22Rv1 (cell line): ENCODE results near the gene KRTAP4-9.
"Not testable (repeated sequence)": the region's sequence is repeated elsewhere in the genome, so short reads cannot be mapped to it uniquely, and the experiment has no call there.

Experiments used
- H3K27ac ChIP-seq: fragments of 450-650 bp; 2 replicates; pipeline ENCODE4 v1.5.1; 2017
- ZFX ChIP-seq: fragments of 450-650 bp; IDR thresholded peaks from 2 replicates; pipeline ENCODE4 v1.6.1; 2017; ENCODE audit warnings: antibody characterized with exemption, borderline replicate concordance
- TF ChIP-seq, protein P1 (sequence below): fragments of 450-650 bp; IDR thresholded peaks from 2 replicates; pipeline ENCODE4 v1.5.1; 2017; ENCODE audit warnings: mild to moderate bottlenecking

Gene KRTAP4-9

DNA sequence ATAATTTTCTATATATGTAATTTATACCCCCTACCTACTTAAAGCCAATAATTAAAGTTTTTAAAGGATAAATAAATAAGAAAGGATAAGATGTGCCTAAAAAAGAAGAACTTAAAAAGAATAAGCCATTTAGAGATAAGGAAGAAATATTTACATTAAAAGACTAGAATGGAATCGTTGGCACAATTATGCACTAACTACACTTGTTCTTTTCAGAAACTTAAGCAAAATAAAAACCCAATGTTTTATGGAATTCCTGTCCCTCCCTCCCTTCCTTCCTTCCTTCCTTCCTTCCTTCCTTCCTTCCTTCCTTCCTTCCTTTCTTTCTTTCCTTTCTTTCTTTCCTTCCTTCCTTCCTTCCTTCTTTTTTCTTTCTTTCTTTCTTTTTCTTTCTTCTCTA, 39.7 kb downstream of the KRTAP4-9 start:
- TF ChIP-seq, protein P1, sequence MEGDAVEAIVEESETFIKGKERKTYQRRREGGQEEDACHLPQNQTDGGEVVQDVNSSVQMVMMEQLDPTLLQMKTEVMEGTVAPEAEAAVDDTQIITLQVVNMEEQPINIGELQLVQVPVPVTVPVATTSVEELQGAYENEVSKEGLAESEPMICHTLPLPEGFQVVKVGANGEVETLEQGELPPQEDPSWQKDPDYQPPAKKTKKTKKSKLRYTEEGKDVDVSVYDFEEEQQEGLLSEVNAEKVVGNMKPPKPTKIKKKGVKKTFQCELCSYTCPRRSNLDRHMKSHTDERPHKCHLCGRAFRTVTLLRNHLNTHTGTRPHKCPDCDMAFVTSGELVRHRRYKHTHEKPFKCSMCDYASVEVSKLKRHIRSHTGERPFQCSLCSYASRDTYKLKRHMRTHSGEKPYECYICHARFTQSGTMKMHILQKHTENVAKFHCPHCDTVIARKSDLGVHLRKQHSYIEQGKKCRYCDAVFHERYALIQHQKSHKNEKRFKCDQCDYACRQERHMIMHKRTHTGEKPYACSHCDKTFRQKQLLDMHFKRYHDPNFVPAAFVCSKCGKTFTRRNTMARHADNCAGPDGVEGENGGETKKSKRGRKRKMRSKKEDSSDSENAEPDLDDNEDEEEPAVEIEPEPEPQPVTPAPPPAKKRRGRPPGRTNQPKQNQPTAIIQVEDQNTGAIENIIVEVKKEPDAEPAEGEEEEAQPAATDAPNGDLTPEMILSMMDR: no peak
- no peak for TF ChIP-seq ZFX
- H3K27ac ChIP-seq: no peak overlapping the region

DNA sequence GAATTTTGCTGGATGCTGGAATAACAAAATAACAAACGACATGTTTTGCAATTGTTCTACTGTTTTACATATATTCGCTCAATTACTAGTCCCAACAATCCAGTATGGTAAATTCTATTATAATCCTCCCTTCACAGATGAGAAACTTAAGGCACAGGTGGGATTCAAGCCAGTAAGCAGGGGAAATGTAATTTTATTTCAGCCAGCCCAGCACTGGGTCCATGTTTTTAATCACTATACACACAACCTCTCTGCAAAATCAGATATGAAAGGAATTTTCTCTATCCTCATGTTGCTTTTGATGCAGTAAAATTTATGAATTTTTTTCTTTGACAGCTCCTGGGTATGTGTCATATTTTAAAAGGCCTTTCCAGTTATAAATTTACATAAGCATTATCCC, 40.1 kb downstream of the KRTAP4-9 start:
- no peak for TF ChIP-seq ZFX
- TF ChIP-seq, protein P1: no peak
- H3K27ac ChIP-seq: no peak overlapping the region

DNA sequence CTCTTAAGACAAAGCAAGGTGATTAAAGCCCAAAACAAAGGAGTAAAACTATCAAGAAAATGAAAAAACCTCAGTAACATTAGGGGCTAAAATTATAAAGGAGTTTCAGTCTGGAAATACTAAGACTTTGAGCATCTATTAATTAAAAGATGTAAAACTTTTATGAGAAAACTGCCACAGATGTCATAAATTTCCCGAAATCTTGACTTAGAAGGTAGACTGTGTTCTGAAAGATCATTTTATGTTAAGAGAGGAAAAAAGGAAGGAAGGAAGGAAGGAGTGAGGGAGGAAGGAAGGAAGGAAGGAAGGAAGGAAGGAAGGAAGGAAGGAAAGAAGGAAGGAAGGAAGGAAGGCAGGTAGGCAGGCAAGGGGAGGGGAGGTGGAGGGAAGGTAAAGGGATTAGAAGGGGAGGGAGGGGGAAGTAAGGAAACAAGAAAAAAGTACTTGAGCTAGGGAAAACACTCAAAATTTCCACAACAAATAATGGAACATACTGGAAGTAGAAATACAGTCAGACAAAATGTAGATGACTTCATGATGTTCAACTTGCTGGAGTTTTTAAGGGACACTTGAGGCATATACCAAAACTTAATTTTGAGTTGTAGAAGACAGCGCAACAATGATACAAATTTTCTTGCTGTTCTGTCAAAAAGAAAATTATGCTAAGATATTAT, 42.5 kb downstream of the KRTAP4-9 start:
- TF ChIP-seq, protein P1: no peak
- TF ChIP-seq ZFX: no peak
- no peak overlapping the region for H3K27ac ChIP-seq

GRCh38 chr17:41148971-41149651, 43.9 kb downstream of the KRTAP4-9 start:
- H3K27ac ChIP-seq: not testable (repeated sequence)

DNA sequence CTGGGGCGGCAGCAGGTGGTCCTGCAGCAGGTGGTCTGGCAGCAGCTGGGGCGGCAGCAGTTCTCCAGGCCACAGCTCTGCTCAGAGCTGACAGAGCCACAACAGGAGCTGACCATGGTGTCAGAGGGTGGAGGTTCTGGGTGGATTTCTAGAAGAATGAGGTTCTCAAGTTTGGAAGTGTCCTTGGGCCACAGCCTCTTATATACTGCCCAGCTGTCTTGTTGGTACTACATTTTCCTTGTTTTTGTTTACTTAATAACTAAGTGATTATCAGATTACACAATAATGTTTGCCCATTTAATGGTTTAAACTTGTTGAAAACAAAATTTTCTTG, 44.4 kb downstream of the KRTAP4-9 start, which contains the start of gene KRTAP4-5:
KRTAP4-5 (minus strand) TSS at position 174 of the 334 bp plus-strand sequence; CDS start at position 116, 58 bp downstream.
- H3K27ac ChIP-seq: no peak within 1 kb of the TSS
- no peak for TF ChIP-seq ZFX
- TF ChIP-seq, protein P1: no peak

- H3K27ac ChIP-seq: no peak overlapping the region
- TF ChIP-seq ZFX: no peak
- TF ChIP-seq, protein P1: no peak
Observed at GRCh38 chr17:41150026-41150425, 44.8 kb downstream of the KRTAP4-9 start.

GRCh38 chr17:41151525-41151924, 46.3 kb downstream of the KRTAP4-9 start:
- no peak overlapping the region for H3K27ac ChIP-seq
- TF ChIP-seq, protein P1: no peak
- TF ChIP-seq ZFX: no peak
